GM18951 (cell line): ENCODE measurements around the gene CCSER1.
"Not testable (repeated sequence)": the region's sequence is repeated elsewhere in the genome, so short reads cannot be mapped to it uniquely, and the experiment has no call there.

Source experiments
- POLR2A ChIP-seq: IDR thresholded peaks from 4 replicates; pipeline ENCODE4 v1.6.1; 2011; ENCODE audit warnings: mild to moderate bottlenecking; ENCODE audit not compliant: insufficient read length, insufficient read depth; ENCODE audit errors: extremely low read depth
- in situ Hi-C: fragments of 300-500 bp; cut with MboI; formaldehyde crosslinking; loops from one replicate; pipeline ENCODE4 v1.12.0; 2022; ENCODE audit warnings: low sequenced_read_pairs, mixed read lengths, inconsistent platforms; ENCODE audit not compliant: unreplicated experiment

CCSER1 gene

DNA sequence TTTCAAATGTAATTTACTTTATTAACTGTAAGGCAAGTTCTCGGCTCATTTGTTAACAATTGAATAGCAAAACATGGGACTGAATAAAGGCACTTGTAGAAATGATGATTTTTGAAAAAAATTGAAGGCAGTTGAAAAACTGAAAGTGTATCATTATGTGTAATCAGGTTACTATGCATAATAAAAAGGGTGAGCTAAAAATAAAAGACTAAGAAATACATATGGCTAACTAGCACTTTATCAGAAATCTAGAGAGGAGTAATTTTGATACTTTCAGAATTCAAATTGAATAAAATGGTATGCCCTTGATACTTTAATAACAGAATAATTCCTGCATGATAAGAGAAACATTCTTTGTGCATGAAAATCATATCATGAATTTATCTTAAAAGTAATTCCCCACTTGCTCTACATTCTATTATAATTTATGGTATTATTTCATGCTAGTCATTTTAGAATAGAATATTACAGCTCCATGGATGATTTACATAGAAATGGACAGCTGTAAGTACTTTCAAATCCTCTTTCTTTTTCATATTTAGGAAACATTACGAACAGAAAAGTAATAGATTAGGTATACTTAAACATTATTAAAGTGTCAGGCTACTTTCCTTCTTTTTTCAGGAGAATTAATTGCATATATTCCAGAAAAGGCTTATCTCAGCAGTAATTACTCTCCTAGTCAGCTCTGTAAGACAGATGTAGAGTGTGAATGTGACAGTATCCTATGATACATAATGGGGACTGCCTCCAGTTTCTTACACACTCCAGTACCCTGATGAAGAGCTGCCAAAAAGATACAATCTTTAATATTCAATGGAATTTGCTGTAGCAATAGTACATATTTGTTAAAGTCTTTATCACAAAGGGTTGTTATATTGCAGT lies 697.3 kb downstream of the CCSER1 start:
- no peak for TF ChIP-seq POLR2A
- in situ Hi-C loops, result no loop called here

- no peak for TF ChIP-seq POLR2A
- in situ Hi-C loops, result no loop called here
These were observed 698.7 kb downstream of the CCSER1 start for GRCh38 chr4:90825849-90826248.

- TF ChIP-seq POLR2A, result no peak
- in situ Hi-C loops, result no loop called here
These were observed 706.5 kb downstream of the CCSER1 start for GRCh38 chr4:90833706-90834105.

DNA sequence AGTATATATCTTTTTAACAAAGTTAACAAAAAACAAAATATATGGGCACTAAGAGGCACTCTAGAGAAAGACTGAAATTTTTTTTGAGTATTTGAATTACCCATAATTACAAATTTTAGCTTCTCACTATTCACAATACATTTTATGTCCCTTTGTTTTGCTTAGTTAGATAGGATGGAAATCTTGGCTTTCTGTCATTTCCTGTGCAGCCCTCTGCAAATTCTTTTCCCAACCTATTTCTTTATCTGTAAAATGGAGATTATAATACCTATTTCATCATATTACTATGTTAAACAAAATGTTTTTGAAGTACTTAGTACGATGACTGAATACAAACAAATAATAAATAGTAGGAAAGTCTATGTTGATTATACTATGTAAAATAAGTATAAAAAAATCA lies 710.0 kb downstream of the CCSER1 start:
- in situ Hi-C loops, result no loop called here
- no peak for TF ChIP-seq POLR2A

GRCh38 chr4:90838859-90839258 lies 711.7 kb downstream of the CCSER1 start:
- in situ Hi-C loops, result not testable (repeated sequence)

- in situ Hi-C loops, result no loop called here
These were observed 713.1 kb downstream of the CCSER1 start for GRCh38 chr4:90840291-90840690.

DNA sequence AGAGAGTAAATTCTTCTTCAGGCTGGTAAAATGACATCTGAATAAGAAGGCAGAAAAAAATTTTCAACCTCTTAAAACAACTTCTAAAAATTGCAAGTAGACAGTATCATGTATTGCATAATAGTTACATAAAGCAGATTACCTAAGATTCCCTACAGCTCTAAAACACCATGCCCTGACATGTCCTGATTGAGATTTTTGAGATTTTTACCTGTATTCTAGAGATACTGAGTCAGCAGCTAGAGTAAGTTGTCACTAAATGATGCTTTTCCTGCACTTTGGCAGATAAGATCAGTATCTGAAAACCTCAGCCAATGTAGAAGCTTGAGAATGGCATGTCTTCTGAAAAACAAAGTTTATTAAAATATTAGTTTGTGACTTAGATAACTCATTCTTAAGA lies 713.6 kb downstream of the CCSER1 start:
- TF ChIP-seq POLR2A, result no peak
- in situ Hi-C loops, result no loop called here

More at GRCh38 chr4:90840291-90840690, 713.1 kb downstream of the CCSER1 start:
- no peak for TF ChIP-seq POLR2A

DNA sequence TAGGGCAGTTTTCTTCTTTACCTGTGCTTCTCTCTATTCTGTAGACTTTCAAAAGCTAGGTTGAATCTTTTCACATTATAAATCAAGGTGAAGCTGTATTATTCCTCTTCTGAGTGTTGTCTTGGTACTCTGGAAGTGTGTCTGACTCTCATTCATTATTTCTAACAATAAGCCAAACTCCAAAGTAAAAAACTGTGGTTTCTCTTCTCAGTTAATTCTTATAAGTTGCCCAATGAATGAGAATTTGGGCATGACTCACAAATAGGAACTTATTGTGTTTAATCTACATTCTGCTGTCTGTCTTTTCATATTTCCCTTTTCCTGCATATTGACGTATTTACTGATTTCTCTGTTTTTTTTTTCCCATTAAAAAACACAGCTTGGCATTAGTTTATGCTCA lies 714.5 kb downstream of the CCSER1 start:
- TF ChIP-seq POLR2A, result no peak
- in situ Hi-C loops, result no loop called here

- TF ChIP-seq POLR2A, result no peak
- in situ Hi-C loops, result no loop called here
These were observed 715.8 kb downstream of the CCSER1 start for GRCh38 chr4:90842960-90843359.

GRCh38 chr4:90844241-90844640 lies 717.0 kb downstream of the CCSER1 start:
- TF ChIP-seq POLR2A, result no peak
- in situ Hi-C loops, result no loop called here

- no peak for TF ChIP-seq POLR2A
- in situ Hi-C loops, result no loop called here
These were observed 718.6 kb downstream of the CCSER1 start for GRCh38 chr4:90845777-90846176.

GRCh38 chr4:90852237-90852636 lies 725.0 kb downstream of the CCSER1 start:
- no peak for TF ChIP-seq POLR2A
- in situ Hi-C loops, result no loop called here

DNA sequence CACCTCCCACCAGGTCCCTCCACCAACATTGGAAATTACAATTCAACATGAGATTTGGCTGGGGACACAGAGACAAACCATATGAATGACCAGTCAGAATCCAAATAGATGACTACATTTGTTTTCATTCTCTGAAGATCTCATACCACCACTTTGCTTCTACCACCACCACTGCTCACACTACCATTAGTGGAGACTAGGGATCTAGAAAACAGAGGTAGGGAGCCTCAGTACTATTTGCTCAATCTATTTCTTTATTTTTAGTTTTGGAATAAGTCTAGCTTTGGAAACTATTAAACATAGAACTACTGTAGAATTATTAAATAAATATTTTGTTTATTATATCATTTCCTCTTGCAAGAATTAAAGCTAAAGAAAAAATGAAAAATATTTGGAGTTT lies 727.9 kb downstream of the CCSER1 start:
- in situ Hi-C loops, result no loop called here
- no peak for TF ChIP-seq POLR2A

DNA sequence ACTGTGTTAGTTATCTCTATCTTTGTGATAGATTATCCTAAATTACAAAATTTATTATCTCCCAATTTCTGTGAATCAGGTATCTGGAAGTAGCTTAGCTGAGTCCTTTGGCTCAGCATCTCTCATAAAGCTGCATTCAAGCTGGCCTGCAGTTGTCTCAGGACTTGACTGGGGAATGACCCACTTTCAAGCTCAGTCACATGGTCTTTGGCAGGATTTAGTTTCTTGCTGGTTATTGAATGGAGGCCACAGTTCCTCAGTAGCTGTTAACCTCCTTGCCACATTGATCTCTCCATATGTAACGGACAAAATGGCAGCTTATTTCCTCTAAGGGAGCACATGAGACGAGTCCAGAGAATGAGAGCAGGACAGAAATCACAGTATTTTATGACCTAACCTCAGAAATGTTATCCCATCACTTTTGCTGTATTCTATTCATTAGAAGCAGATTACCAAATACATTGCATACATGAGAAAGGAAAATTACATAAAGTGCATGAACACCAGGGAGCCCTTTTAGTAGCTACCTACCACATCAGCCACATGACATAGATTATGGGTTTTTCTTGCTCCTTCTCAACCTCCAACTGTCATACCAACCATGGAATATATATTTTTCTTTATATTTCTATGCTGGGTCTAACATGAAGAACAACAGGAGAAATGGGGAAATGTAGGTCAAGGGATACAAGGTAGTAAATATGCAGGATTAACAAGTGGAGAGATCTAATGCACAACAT lies 730.1 kb downstream of the CCSER1 start:
- in situ Hi-C loops, result no loop called here
- TF ChIP-seq POLR2A, result no peak
